Measurements from ENCODE around the gene SLC27A1.
"Not testable (repeated sequence)": the region's sequence is repeated elsewhere in the genome, so short reads cannot be mapped to it uniquely, and the experiment has no call there.

SLC27A1 gene

DNA sequence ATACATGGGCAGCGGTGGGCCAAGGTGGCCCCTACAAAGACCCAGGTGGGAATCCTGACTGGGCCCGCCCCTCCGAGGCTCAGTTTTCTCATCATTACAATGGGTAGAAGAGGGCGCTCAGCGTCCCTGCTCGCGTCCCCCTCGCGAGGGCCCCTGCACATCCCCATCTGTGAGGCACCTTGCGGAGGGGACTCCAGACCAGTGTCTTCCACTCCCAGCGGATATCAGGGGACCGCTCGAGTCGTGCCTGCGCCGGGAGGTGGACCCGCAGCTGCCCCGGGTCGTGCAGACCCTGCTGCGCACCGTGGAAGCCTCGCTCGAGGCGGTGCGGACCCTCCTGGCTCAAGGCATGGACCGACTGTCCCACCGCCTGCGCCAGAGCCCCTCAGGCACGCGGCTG lies 69.8 kb downstream of the SLC27A1 start:
- no peak for DNase-seq

DNA sequence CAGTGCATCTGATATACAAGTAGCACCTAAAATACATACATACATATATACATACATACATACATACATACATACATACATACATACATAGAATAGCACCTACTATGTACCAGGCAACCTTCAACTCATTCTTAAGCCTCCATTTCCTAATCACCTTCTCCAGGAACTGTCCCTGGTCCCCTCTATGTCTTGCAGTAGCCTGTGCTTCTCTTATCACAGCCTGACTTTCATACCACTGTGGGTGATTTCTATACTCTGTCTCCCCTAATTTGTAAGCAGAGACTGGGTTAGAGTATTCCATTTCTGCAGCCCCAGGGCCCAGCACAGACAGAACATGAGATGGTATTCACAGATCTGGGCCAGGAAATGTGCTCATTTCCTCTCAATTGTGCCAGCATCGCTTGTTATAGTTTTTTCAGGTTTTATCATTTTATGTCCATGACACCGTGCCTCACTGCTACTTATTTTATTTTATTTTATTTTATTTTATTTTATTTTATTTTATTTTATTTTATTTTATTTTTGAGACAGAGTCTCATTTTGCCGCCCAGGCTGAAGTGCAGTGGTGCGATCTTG lies 70.9 kb downstream of the SLC27A1 start:
- DNase-seq = no peak

DNA sequence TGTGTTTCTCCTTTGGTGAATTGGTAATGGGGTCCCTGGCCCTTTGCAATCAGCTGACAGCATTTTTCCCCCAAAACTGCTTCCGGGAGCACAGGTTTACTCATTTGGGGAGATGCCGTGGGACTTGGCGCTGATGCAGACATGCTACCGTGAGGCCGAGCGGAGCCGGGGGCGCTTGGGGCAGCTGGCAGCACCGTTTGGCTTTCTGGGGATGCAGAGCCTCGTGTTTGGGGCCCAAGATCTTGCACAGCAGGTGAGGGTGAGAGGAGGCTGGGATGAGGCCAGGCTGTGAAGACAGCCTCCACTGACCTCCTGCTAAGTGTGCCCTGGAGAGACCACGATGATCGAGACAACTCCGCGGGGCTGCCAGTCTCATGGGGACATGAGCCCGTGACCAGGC lies 71.7 kb downstream of the SLC27A1 start:
- DNase-seq = no peak

DNA sequence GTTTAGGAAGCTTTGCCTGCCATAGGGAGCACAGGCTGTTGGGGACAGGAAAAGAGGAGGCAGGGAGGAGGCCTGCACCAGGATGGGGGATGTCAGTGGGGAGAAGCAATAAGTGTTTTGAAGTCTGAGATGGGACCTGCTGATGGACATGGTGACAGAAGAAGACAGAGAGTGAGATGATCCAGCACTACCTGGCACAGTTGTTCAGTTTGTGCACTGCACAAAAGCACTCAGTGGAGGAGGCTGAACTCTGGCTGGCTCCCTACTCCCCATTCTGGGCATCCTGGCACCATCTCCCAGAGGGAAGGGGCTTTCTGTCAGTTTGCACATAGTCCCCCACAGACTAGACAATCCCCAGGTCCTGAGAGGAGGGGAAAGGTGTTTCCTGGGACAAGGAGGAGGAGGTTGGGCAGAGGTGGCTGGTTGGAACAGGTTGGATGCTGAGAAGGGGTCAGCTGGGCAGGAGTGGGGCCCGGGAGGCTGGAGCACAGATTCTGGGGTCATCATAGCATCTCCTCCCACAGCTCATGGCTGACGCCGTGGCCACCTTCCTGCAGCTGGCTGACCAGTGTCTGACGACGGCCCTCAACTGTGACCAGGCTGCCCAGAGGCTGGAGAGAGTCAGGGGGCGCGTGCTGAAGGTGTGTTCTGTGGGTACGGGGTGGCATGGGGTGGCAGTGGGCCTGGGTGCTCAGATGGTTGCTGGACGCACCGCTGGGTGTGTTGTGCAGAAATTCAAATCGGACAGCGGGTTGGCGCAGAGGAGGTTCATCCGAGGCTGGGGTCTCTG lies 72.7 kb downstream of the SLC27A1 start:
- no peak for DNase-seq

GRCh38 chr19:17543986-17544385 lies 73.7 kb downstream of the SLC27A1 start:
- no peak for DNase-seq

DNA sequence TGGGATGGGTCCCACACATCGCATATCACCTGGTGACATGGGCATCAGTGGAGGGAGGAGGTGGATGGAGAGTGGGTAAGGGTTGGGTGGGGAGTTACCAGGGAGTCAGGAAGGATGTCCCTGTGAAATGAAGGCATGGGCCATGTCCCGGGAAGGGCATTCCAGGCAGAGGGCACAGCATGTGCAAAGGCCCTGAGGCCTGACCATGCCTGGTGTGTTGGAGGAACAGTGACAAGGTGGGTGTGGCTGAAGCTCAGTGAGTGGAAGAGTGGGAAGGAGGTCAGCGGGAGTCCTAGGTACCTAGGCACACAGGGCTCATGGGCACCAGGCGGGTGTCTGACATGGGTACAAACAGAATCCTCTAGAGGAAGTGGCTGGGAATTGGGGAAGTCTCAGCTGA lies 74.1 kb downstream of the SLC27A1 start:
- no peak for DNase-seq

- no peak for DNase-seq
Measured at GRCh38 chr19:17548145-17548544, 77.8 kb downstream of the SLC27A1 start.

DNA sequence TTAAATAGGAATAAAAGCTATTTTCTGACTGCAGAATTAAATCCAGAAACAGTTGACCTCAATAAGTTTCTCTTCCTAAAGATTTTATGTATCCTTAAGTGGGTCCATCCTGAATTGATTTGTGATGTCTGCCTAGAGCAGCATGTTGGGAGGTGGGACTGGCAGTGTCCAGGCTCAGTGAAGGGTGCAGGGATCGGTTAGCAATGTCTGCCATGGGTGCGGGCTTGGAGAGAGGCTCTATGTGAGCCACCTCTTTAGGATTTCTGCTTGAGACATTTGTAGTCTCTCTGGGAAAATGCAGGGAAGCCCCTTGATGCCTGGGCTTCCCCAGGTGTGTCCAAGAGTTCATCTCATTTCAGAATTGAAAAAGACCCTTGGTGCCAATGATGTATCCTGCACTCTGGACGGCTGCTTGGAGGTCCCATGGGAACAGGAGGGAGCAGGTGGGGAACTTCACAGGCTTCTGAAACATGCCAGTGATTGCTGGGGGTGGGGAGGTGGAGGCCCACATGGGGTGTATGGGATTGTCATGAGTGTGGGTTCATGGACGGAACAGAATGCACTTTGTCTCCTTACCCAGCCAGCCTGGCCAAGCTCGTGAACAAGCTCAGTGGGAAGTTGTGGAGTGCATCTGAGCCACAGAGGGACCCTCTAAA lies 78.9 kb downstream of the SLC27A1 start:
- DNase-seq = no peak

DNA sequence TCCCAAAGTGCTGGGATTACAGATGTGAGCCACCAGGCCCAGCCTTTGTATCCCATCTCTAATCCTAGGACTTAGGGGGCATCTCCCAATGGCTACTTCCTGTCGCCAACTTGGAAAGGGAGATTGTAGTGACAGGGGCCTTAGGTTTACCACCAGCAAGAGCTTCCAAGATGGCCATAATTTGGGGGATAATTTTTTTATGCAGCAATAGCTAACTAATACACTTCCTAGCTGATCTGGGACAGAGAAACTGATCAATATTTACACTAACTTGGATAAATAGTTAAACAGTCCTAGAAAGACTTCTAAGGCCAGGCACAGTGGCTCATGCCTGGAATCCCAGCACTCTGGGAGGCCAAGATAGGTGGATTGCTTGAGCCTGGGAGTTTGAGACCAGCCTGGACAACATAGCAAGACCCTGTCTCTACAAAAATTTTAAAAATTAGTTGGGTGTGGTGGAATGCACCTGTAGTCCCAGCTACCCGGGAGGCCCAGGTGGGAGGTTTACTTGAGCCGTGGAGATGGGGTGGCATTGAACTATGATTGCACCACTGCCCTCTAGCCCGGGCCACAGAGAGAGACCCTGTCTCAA lies 79.8 kb downstream of the SLC27A1 start:
- DNase-seq = no peak

DNA sequence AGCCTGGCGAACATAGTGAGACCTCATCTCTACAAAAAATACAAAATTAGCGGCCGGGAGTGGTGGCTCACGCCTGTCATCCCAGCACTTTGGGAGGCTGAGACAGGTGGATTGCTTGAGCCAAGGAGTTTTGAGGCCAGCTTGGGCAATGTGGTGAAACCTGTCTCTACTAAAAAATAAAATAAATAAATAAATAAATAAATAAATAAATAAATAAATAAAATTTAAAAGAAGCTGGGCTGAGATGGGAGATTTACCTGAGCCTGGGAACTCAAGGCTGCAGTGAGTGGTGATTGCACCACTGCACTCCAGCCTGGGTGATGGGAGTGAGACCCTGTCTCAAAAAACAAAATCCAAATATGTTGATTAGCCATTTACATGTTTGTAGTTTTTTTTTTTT lies 82.4 kb downstream of the SLC27A1 start:
- not testable (repeated sequence) for DNase-seq

GRCh38 chr19:17553256-17553655 lies 82.9 kb downstream of the SLC27A1 start:
- DNase-seq = peak; percentile 17

GRCh38 chr19:17554968-17555479 lies 84.7 kb downstream of the SLC27A1 start:
- DNase-seq = no peak

DNA sequence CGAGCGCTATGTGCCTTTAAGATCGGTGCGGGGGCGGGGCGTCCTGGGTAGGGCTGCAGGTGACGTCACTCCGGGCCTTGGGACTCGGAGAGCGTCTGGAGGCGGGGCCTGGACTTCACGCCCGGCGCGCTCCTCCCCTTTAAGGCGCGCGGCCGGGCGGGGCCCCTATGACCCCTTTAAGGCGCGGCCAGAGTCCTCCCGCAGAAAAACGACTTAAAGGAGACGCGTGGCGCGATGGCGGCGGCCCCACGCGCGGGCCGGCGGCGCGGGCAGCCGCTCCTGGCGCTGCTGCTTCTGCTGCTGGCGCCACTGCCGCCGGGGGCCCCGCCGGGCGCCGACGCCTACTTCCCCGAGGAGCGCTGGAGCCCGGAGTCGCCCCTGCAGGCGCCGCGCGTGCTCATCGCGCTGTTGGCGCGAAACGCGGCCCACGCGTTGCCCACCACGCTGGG lies 85.2 kb downstream of the SLC27A1 start, which contains the start of gene COLGALT1:
Gene COLGALT1, plus strand, starts transcription at position 170 of the 449 bp plus-strand sequence. Its CDS starts 65 bp downstream, at position 235.
- peak; percentile 88 for DNase-seq
